ENCODE data around the gene RPS16.

Gene RPS16

DNA sequence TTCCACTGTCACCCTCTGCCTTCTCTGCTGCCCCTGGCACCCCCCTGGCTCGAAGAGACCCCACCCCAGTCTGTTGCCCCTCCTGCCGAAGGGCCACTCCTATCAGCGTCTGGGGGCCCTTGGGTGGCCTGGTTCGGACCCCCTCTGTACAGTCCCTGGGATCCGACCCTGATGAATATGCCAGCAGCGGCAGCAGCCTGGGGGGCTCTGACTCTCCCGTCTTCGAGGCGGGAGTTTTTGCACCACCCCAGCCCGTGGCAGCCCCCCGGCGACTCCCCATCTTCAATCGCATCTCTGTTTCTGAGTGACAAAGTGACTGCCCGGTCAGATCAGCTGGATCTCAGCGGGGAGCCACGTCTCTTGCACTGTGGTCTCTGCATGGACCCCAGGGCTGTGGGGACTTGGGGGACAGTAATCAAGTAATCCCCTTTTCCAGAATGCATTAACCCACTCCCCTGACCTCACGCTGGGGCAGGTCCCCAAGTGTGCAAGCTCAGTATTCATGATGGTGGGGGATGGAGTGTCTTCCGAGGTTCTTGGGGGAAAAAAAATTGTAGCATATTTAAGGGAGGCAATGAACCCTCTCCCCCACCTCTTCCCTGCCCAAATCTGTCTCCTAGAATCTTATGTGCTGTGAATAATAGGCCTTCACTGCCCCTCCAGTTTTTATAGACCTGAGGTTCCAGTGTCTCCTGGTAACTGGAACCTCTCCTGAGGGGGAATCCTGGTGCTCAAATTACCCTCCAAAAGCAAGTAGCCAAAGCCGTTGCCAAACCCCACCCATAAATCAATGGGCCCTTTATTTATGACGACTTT is 27.1 kb downstream of the RPS16 start (continued):
- no peak for TF ChIP-seq ZNF266 (tag by site-specific recombination; IDR thresholded peaks at IDR 0.05; ENCODE audit: low read depth)
- TF ChIP-seq ZNF10 (tag by site-specific recombination; IDR thresholded peaks at IDR 0.05): peak; percentile 21; the same call in 1 of the 2 replicates
- TF ChIP-seq EGR2 (tag by site-specific recombination; IDR thresholded peaks at IDR 0.05; ENCODE audit: low read depth): no peak
- no peak for TF ChIP-seq ZNF785 (tag by site-specific recombination; IDR thresholded peaks at IDR 0.05)
- no peak; the same call in 1 of the 2 replicates for TF ChIP-seq ZNF777 (tag by site-specific recombination; IDR thresholded peaks at IDR 0.05; ENCODE audit: borderline replicate concordance)
- no peak for TF ChIP-seq ZNF654 (tag by site-specific recombination; IDR thresholded peaks at IDR 0.05; ENCODE audit: low read depth)
- TF ChIP-seq TRIM28 (IDR thresholded peaks at IDR 0.05; ENCODE audit: borderline replicate concordance, low read length): no peak
- no peak for TF ChIP-seq ZNF529 (tag by site-specific recombination; IDR thresholded peaks at IDR 0.05; ENCODE audit: insufficient replicate concordance)
- TF ChIP-seq, protein P1, sequence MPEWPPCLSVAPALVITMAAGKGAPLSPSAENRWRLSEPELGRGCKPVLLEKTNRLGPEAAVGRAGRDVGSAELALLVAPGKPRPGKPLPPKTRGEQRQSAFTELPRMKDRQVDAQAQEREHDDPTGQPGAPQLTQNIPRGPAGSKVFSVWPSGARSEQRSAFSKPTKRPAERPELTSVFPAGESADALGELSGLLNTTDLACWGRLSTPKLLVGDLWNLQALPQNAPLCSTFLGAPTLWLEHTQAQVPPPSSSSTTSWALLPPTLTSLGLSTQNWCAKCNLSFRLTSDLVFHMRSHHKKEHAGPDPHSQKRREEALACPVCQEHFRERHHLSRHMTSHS (tag by site-specific recombination; IDR thresholded peaks at IDR 0.05): no peak
- no peak for TF ChIP-seq ZSCAN23 (tag by site-specific recombination; IDR thresholded peaks at IDR 0.05)
- TF ChIP-seq, protein P2, sequence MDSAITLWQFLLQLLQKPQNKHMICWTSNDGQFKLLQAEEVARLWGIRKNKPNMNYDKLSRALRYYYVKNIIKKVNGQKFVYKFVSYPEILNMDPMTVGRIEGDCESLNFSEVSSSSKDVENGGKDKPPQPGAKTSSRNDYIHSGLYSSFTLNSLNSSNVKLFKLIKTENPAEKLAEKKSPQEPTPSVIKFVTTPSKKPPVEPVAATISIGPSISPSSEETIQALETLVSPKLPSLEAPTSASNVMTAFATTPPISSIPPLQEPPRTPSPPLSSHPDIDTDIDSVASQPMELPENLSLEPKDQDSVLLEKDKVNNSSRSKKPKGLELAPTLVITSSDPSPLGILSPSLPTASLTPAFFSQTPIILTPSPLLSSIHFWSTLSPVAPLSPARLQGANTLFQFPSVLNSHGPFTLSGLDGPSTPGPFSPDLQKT (IDR thresholded peaks at IDR 0.05; ENCODE audit: borderline replicate concordance, low read depth, low read length): no peak
- TF ChIP-seq, protein P3, sequence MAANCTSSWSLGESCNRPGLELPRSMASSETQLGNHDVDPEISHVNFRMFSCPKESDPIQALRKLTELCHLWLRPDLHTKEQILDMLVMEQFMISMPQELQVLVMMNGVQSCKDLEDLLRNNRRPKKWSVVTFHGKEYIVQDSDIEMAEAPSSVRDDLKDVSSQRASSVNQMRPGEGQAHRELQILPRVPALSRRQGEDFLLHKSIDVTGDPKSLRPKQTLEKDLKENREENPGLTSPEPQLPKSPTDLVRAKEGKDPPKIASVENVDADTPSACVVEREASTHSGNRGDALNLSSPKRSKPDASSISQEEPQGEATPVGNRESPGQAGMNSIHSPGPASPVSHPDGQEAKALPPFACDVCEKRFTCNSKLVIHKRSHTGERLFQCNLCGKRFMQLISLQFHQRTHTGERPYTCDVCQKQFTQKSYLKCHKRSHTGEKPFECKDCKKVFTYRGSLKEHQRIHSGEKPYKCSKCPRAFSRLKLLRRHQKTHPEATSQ (tag by site-specific recombination; IDR thresholded peaks at IDR 0.05): no peak
- no peak for TF ChIP-seq SP2 (tag by site-specific recombination; IDR thresholded peaks at IDR 0.05)
- no peak for TF ChIP-seq ZNF707 (tag by site-specific recombination; IDR thresholded peaks at IDR 0.05)
- TF ChIP-seq, protein P4, sequence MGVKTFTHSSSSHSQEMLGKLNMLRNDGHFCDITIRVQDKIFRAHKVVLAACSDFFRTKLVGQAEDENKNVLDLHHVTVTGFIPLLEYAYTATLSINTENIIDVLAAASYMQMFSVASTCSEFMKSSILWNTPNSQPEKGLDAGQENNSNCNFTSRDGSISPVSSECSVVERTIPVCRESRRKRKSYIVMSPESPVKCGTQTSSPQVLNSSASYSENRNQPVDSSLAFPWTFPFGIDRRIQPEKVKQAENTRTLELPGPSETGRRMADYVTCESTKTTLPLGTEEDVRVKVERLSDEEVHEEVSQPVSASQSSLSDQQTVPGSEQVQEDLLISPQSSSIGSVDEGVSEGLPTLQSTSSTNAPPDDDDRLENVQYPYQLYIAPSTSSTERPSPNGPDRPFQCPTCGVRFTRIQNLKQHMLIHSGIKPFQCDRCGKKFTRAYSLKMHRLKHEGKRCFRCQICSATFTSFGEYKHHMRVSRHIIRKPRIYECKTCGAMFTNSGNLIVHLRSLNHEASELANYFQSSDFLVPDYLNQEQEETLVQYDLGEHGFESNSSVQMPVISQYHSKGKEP (tag by site-specific recombination; IDR thresholded peaks at IDR 0.05): no peak
- TF ChIP-seq ZNF560 (tag by site-specific recombination; IDR thresholded peaks at IDR 0.05; ENCODE audit: borderline replicate concordance): no peak
- TF ChIP-seq GLI2 (tag by site-specific recombination; IDR thresholded peaks at IDR 0.05; ENCODE audit: borderline replicate concordance, low read depth): no peak
- TF ChIP-seq ZNF544 (tag by site-specific recombination; IDR thresholded peaks at IDR 0.05): no peak
- TF ChIP-seq ZFP41 (tag by site-specific recombination; IDR thresholded peaks at IDR 0.05; ENCODE audit: borderline replicate concordance): no peak
- no peak for TF ChIP-seq ZNF169 (tag by site-specific recombination; IDR thresholded peaks at IDR 0.05)
- no peak for TF ChIP-seq ZEB2 (tag by site-specific recombination; IDR thresholded peaks at IDR 0.05)
- TF ChIP-seq, protein P5, sequence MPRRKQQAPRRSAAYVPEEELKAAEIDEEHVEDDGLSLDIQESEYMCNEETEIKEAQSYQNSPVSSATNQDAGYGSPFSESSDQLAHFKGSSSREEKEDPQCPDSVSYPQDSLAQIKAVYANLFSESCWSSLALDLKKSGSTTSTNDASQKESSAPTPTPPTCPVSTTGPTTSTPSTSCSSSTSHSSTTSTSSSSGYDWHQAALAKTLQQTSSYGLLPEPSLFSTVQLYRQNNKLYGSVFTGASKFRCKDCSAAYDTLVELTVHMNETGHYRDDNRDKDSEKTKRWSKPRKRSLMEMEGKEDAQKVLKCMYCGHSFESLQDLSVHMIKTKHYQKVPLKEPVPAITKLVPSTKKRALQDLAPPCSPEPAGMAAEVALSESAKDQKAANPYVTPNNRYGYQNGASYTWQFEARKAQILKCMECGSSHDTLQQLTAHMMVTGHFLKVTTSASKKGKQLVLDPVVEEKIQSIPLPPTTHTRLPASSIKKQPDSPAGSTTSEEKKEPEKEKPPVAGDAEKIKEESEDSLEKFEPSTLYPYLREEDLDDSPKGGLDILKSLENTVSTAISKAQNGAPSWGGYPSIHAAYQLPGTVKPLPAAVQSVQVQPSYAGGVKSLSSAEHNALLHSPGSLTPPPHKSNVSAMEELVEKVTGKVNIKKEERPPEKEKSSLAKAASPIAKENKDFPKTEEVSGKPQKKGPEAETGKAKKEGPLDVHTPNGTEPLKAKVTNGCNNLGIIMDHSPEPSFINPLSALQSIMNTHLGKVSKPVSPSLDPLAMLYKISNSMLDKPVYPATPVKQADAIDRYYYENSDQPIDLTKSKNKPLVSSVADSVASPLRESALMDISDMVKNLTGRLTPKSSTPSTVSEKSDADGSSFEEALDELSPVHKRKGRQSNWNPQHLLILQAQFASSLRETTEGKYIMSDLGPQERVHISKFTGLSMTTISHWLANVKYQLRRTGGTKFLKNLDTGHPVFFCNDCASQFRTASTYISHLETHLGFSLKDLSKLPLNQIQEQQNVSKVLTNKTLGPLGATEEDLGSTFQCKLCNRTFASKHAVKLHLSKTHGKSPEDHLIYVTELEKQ (tag by site-specific recombination; IDR thresholded peaks at IDR 0.05; ENCODE audit: borderline replicate concordance): no peak; the same call in 1 of the 2 replicates
- no peak; the same call in 1 of the 2 replicates for TF ChIP-seq ZNF366 (tag by site-specific recombination; conservative IDR thresholded peaks at IDR 0.05)
- no peak for TF ChIP-seq ZNF274 (IDR thresholded peaks at IDR 0.05; ENCODE audit: low read length)
- TF ChIP-seq ZNF274 (tag by site-specific recombination; IDR thresholded peaks at IDR 0.05; ENCODE audit: borderline replicate concordance): no peak
- TF ChIP-seq GFI1B (tag by site-specific recombination; IDR thresholded peaks at IDR 0.05): no peak
- no peak for TF ChIP-seq KLF8 (tag by site-specific recombination; IDR thresholded peaks at IDR 0.05)
- TF ChIP-seq YY2 (tag by site-specific recombination; IDR thresholded peaks at IDR 0.05): no peak
- no peak for TF ChIP-seq ZNF175 (tag by site-specific recombination; IDR thresholded peaks at IDR 0.05)
- TF ChIP-seq ZNF48 (tag by site-specific recombination; IDR thresholded peaks at IDR 0.05): no peak
- TF ChIP-seq ZNF112 (tag by site-specific recombination; IDR thresholded peaks at IDR 0.05): no peak
- no peak for TF ChIP-seq ZNF670 (tag by site-specific recombination; IDR thresholded peaks at IDR 0.05; ENCODE audit: low read depth)
- no peak for TF ChIP-seq ZNF354C (tag by site-specific recombination; IDR thresholded peaks at IDR 0.05; ENCODE audit: borderline replicate concordance, low read depth)
